ENCODE measurements around the gene OTUB1. TPM values are rescaled to one million over a fixed set of nuclear protein-coding genes. Genes with fewer than 3 reads are reported as not detected.
"Not testable (repeated sequence)": the region's sequence is repeated elsewhere in the genome, so short reads cannot be mapped to it uniquely, and the experiment has no call there.

OTUB1 gene
- polyA plus RNA-seq (2013, experiment 1 of 2; ENCODE audit: insufficient read length): 93.9 TPM
- 64.9 TPM for polyA plus RNA-seq (2013, experiment 2 of 2; ENCODE audit: insufficient read length)

GRCh38 chr11:63986156-63986931 lies at the start of gene OTUB1:
Gene OTUB1, plus strand, starts transcription at chr11:63986438. Its CDS starts 19 bp downstream, at chr11:63986457.
- peak; percentile 88 for DNase-seq

- no peak for DNase-seq
Measured at GRCh38 chr11:63937713-63938478, 48.3 kb upstream of the OTUB1 start.

- DNase-seq: peak; percentile 94
Measured at GRCh38 chr11:63938479-63939396, 47.5 kb upstream of the OTUB1 start, which contains the start of gene NAA40. Gene NAA40, plus strand, starts transcription at chr11:63939002. Its CDS starts 95 bp downstream, at chr11:63939097.

GRCh38 chr11:63939397-63939891 lies 46.8 kb upstream of the OTUB1 start:
- DNase-seq: no peak

GRCh38 chr11:63940786-63941185 lies 45.5 kb upstream of the OTUB1 start:
- DNase-seq: no peak

- DNase-seq: no peak
Measured at GRCh38 chr11:63941901-63942300, 44.3 kb upstream of the OTUB1 start.

GRCh38 chr11:63942803-63943202 lies 43.4 kb upstream of the OTUB1 start:
- no peak for DNase-seq

GRCh38 chr11:63944987-63945386 lies 41.3 kb upstream of the OTUB1 start:
- no peak for DNase-seq

GRCh38 chr11:63945477-63946163 lies 40.6 kb upstream of the OTUB1 start:
- DNase-seq: peak; percentile 76

GRCh38 chr11:63951779-63952536 lies 34.3 kb upstream of the OTUB1 start:
- no peak for DNase-seq

GRCh38 chr11:63952570-63952969 lies 33.7 kb upstream of the OTUB1 start:
- no peak for DNase-seq

- no peak for DNase-seq
Measured at GRCh38 chr11:63958008-63958407, 28.2 kb upstream of the OTUB1 start.

GRCh38 chr11:63961608-63962412 lies 24.4 kb upstream of the OTUB1 start:
- peak; percentile 27 for DNase-seq

- not testable (repeated sequence) for DNase-seq
Measured at GRCh38 chr11:63963895-63964294, 22.3 kb upstream of the OTUB1 start.

- DNase-seq: no peak
Measured at GRCh38 chr11:63966444-63966843, 19.8 kb upstream of the OTUB1 start.

- no peak for DNase-seq
Measured at GRCh38 chr11:63969461-63969860, 16.8 kb upstream of the OTUB1 start.

- DNase-seq: no peak
Measured at GRCh38 chr11:63970902-63971301, 15.3 kb upstream of the OTUB1 start.

GRCh38 chr11:63973912-63974258 lies 12.4 kb upstream of the OTUB1 start:
- DNase-seq: not testable (repeated sequence)

GRCh38 chr11:63974259-63975143 lies 11.7 kb upstream of the OTUB1 start, which contains the start of gene COX8A:
Gene COX8A, plus strand, starts transcription at chr11:63974620. Its CDS starts 61 bp downstream, at chr11:63974681.
- DNase-seq: peak; percentile 100
